ENCODE data around the gene PCDHGA8. TPM values are rescaled to one million over a fixed set of nuclear protein-coding genes. Genes with fewer than 3 reads are reported as not detected.

PCDHGA8 gene
- total RNA-seq, 4 donors from 2014 or later: 3.0 to 6.8 (median 3.6) TPM

- Histone ChIP-seq H3K27ac (no peak overlapping the region), H3K4me1 (no peaks in the 10 kb centered on the region), H3K27me3 (peaks cover 26% of the 10 kb centered on the region), H3K4me3 (no peak overlapping the region), H3K9me3 (peaks cover 0 to 98% (median under 1%) of the 10 kb centered on the region in 3 donors), H3K36me3 (peaks cover 0 to 26% of the 10 kb centered on the region in 2 donors)
- TF ChIP-seq POLR2A (IDR thresholded peaks at IDR 0.05) (no peak), CTCF (IDR thresholded peaks at IDR 0.05) (no peak), EP300 (IDR thresholded peaks at IDR 0.05) (no peak), POLR2AphosphoS5 (IDR thresholded peaks at IDR 0.05) (no peak)
- WGBS, 2 donors (ENCODE audit: low coverage in 1 of 2): 66 to 68% methylated on average over 4 to 5 of the region's 5 CpGs
- no peak for ATAC-seq
Measured at GRCh38 chr5:141356133-141356532, 36.3 kb upstream of the PCDHGA8 start.

GRCh38 chr5:141356950-141357349 is 35.5 kb upstream of the PCDHGA8 start:
- no peaks in the 10 kb centered on the region for H3K4me1 ChIP-seq
- H3K9me3 ChIP-seq: peaks cover 0 to 98% (median 4%) of the 10 kb centered on the region in 3 donors
- no peak overlapping the region for H3K27ac ChIP-seq
- no CpG with 5 or more reads among the region's 19 CpGs for WGBS, 2 donors (ENCODE audit: low coverage in 1 of 2)
- peaks cover 24% of the 10 kb centered on the region for H3K27me3 ChIP-seq
- peaks cover 0 to 26% of the 10 kb centered on the region in 2 donors for H3K36me3 ChIP-seq
- no peak overlapping the region for H3K4me3 ChIP-seq
- TF ChIP-seq POLR2A (IDR thresholded peaks at IDR 0.05) (no peak), CTCF (IDR thresholded peaks at IDR 0.05) (no peak), EP300 (IDR thresholded peaks at IDR 0.05) (no peak), POLR2AphosphoS5 (IDR thresholded peaks at IDR 0.05) (no peak)
- ATAC-seq: no peak

- TF ChIP-seq CTCF (IDR thresholded peaks at IDR 0.05): peak in 2 of 4 experiments; percentile 15 to 21
- no peak for TF ChIP-seq EP300 (IDR thresholded peaks at IDR 0.05)
- Histone ChIP-seq H3K27me3 (peaks cover 28% of the 10 kb centered on the region), H3K4me3 (peak within 1 kb of the TSS; percentile 25 to 34), H3K4me1 (no peaks in the 10 kb centered on the region), H3K36me3 (peaks cover 0 to 30% of the 10 kb centered on the region in 2 donors), H3K9me3 (peaks cover 0 to 100% (median 4%) of the 10 kb centered on the region in 3 donors), H3K27ac (no peak within 1 kb of the TSS)
- ATAC-seq: no peak
- 15 to 18% methylated on average over 12 to 16 of the region's 24 CpGs for WGBS, 2 donors (ENCODE audit: low coverage in 1 of 2)
Measured at GRCh38 chr5:141359790-141360426, 32.5 kb upstream of the PCDHGA8 start, which contains the start of gene PCDHGB2. Gene PCDHGB2, plus strand, starts transcription at chr5:141359994. Its CDS starts 142 bp downstream, at chr5:141360136.

- Histone ChIP-seq H3K9me3 (peaks cover 0 to 100% (median 4%) of the 10 kb centered on the region in 3 donors), H3K27ac (no peak overlapping the region), H3K27me3 (peaks cover 29% of the 10 kb centered on the region), H3K36me3 (peaks cover 0 to 23% of the 10 kb centered on the region in 2 donors), H3K4me3 (no peak overlapping the region), H3K4me1 (no peaks in the 10 kb centered on the region)
- no peak for TF ChIP-seq CTCF (IDR thresholded peaks at IDR 0.05)
- no peak for TF ChIP-seq EP300 (IDR thresholded peaks at IDR 0.05)
- TF ChIP-seq POLR2A (IDR thresholded peaks at IDR 0.05): no peak
- ATAC-seq: no peak
- WGBS, 2 donors (ENCODE audit: low coverage in 1 of 2): 28 to 44% methylated on average over 6 to 12 of the region's 15 CpGs
Measured at GRCh38 chr5:141360685-141361084, 31.7 kb upstream of the PCDHGA8 start.

GRCh38 chr5:141362719-141363118 is 29.7 kb upstream of the PCDHGA8 start:
- Histone ChIP-seq H3K36me3 (peaks cover 0 to 13% of the 10 kb centered on the region in 2 donors), H3K27ac (no peak overlapping the region), H3K4me3 (no peak overlapping the region), H3K4me1 (no peaks in the 10 kb centered on the region), H3K9me3 (peaks cover 0 to 100% (median 7%) of the 10 kb centered on the region in 3 donors), H3K27me3 (peaks cover 37% of the 10 kb centered on the region)
- TF ChIP-seq CTCF (IDR thresholded peaks at IDR 0.05) (no peak), POLR2A (IDR thresholded peaks at IDR 0.05) (no peak), EP300 (IDR thresholded peaks at IDR 0.05) (no peak), POLR2AphosphoS5 (IDR thresholded peaks at IDR 0.05) (no peak)
- no peak for ATAC-seq

Measured in gastroesophageal sphincter (tissue), 4 donors.